GM23338 (cell line): Measurements from ENCODE around the gene PLEKHM2. TPM values are rescaled to one million over a fixed set of nuclear protein-coding genes. Genes with fewer than 3 reads are reported as not detected.

Experiments used
- ATAC-seq: fragments of 200-7000 bp; cut with Tn5 transposase; 3 replicates; pipeline ENCODE4 v1.9.1; 2020
- DNase-seq: peaks from one replicate; pipeline ENCODE4 v3.0.0-alpha.2; 2015; ENCODE audit warnings: low spot score
- H2AFZ ChIP-seq: fragments of 200-600 bp; sonication (generic); 2 replicates; pipeline ENCODE4 v1.8.0; 2016; ENCODE audit warnings: antibody characterized with exemption, mild to moderate bottlenecking, moderate library complexity
- H3F3A ChIP-seq: fragments of 200-600 bp; sonication (generic); replicated peaks from 2 replicates; pipeline ENCODE4 v1.8.0; 2017; ENCODE audit warnings: antibody characterized with exemption, mixed run types, low read depth
- H3K27ac ChIP-seq: fragments of 200-600 bp; sonication (generic); 2 replicates; pipeline ENCODE4 v1.6.1; 2016; ENCODE audit warnings: low read depth
- H3K27me3 ChIP-seq: fragments of 200-600 bp; sonication (generic); 2 replicates; pipeline ENCODE4 v1.8.0; 2016; ENCODE audit warnings: mild to moderate bottlenecking, mixed run types, moderate library complexity; ENCODE audit not compliant: insufficient read depth
- H3K36me3 ChIP-seq: fragments of 200-600 bp; sonication (generic); 2 replicates; pipeline ENCODE4 v1.8.0; 2016; ENCODE audit warnings: mild to moderate bottlenecking; ENCODE audit not compliant: insufficient read depth
- H3K4me1 ChIP-seq: fragments of 200-600 bp; sonication (generic); 2 replicates; pipeline ENCODE4 v1.8.0; 2016; ENCODE audit warnings: mild to moderate bottlenecking, moderate library complexity; ENCODE audit not compliant: insufficient read depth
- H3K4me2 ChIP-seq: fragments of 200-600 bp; sonication (generic); 2 replicates; pipeline ENCODE4 v1.7.1; 2017; ENCODE audit warnings: mixed run types
- H3K4me3 ChIP-seq: fragments of 200-600 bp; sonication (generic); 2 replicates; pipeline ENCODE4 v1.6.1; 2016; ENCODE audit warnings: mixed run types
- H3K79me2 ChIP-seq: fragments of 200-600 bp; sonication (generic); replicated peaks from 2 replicates; pipeline ENCODE4 v1.8.0; 2017; ENCODE audit warnings: mild to moderate bottlenecking; ENCODE audit not compliant: insufficient read depth
- H3K9me2 ChIP-seq: fragments of 200-600 bp; sonication (generic); 2 replicates; pipeline ENCODE4 v1.8.0; 2017; ENCODE audit not compliant: insufficient read depth
- H4K20me1 ChIP-seq: fragments of 200-600 bp; sonication (generic); replicated peaks from 2 replicates; pipeline ENCODE4 v1.8.0; 2017; ENCODE audit warnings: mild to moderate bottlenecking; ENCODE audit not compliant: insufficient read depth
- H3K27ac Mint-ChIP-seq: 2 replicates; pipeline ENCODE4 v1.8.0; 2020; ENCODE audit warnings: inconsistent platforms, mild to moderate bottlenecking, moderate library complexity, mixed read lengths
- H3K27me3 Mint-ChIP-seq: 3 replicates; pipeline ENCODE4 v1.8.0; 2022; ENCODE audit warnings: low read depth, mild to moderate bottlenecking, moderate library complexity, mixed read lengths, inconsistent platforms; ENCODE audit not compliant: insufficient read depth, poor library complexity
- H3K36me3 Mint-ChIP-seq: 3 replicates; pipeline ENCODE4 v1.8.0; 2021; ENCODE audit warnings: low read depth, mild to moderate bottlenecking, inconsistent platforms, moderate library complexity, mixed read lengths
- H3K4me1 Mint-ChIP-seq: 3 replicates; pipeline ENCODE4 v1.8.0; 2020; ENCODE audit warnings: mild to moderate bottlenecking, inconsistent platforms, mixed read lengths
- H3K4me3 Mint-ChIP-seq: 3 replicates; pipeline ENCODE4 v1.8.0; 2021; ENCODE audit warnings: moderate library complexity, mild to moderate bottlenecking, inconsistent platforms, mixed read lengths
- H3K9me3 Mint-ChIP-seq: 3 replicates; pipeline ENCODE4 v1.8.0; 2020; ENCODE audit warnings: moderate library complexity, mild to moderate bottlenecking, inconsistent platforms, mixed read lengths
- CREB1 ChIP-seq: fragments of 250-450 bp; sonication (Bioruptor Pico); IDR thresholded peaks from 2 replicates; pipeline ENCODE4 v1.5.0; 2020; ENCODE audit warnings: low read depth, mild to moderate bottlenecking, moderate library complexity
- CTCF ChIP-seq, 2 experiments: fragments of 200-600 bp in 1 of 2; sonication (generic) in 1 of 2; conservative IDR thresholded peaks; 2 replicates each; pipeline versions ENCODE4 v1.5.1 to v1.6.1; 2016 to 2017; ENCODE audit warnings: antibody characterized with exemption in 2 of 2, low read depth in 2 of 2, mild to moderate bottlenecking in 2 of 2, moderate library complexity in 1 of 2
- ETS1 ChIP-seq: IDR thresholded peaks from 2 replicates; pipeline ENCODE4 v1.6.1; 2016; ENCODE audit warnings: antibody characterized with exemption
- EZH2 ChIP-seq: fragments of 200-600 bp; sonication (generic); IDR thresholded peaks from one replicate; pipeline ENCODE4 v1.8.0; 2017; ENCODE audit warnings: antibody characterized with exemption, mild to moderate bottlenecking, low read depth; ENCODE audit not compliant: unreplicated experiment
- EZH2phosphoT487 ChIP-seq: fragments of 200-600 bp; sonication (generic); IDR thresholded peaks from one replicate; pipeline ENCODE4 v1.8.1; 2018; ENCODE audit warnings: antibody characterized with exemption; ENCODE audit not compliant: unreplicated experiment
- JUNB ChIP-seq: IDR thresholded peaks from one replicate; pipeline ENCODE4 v1.6.1; 2016; ENCODE audit warnings: antibody characterized with exemption; ENCODE audit not compliant: unreplicated experiment
- NANOG ChIP-seq: IDR thresholded peaks from 2 replicates; pipeline ENCODE4 v1.6.1; 2016; ENCODE audit warnings: antibody characterized with exemption, borderline replicate concordance
- POLR2AphosphoS5 ChIP-seq: IDR thresholded peaks from 2 replicates; pipeline ENCODE4 v1.6.1; 2016; ENCODE audit warnings: antibody characterized with exemption, low read depth
- STAT1 ChIP-seq: IDR thresholded peaks from one replicate; pipeline ENCODE4 v1.6.1; 2016; ENCODE audit warnings: antibody characterized with exemption; ENCODE audit not compliant: unreplicated experiment
- ZNF114 ChIP-seq: fragments of 250-450 bp; sonication (Bioruptor Pico); IDR thresholded peaks from 2 replicates; pipeline ENCODE4 v1.5.0; 2020; ENCODE audit warnings: mild to moderate bottlenecking, moderate library complexity
- ZNF331 ChIP-seq: fragments of 250-450 bp; sonication (Bioruptor Pico); IDR thresholded peaks from 2 replicates; pipeline ENCODE4 v1.5.0; 2020; ENCODE audit warnings: low read depth, mild to moderate bottlenecking, moderate library complexity
- polyA plus RNA-seq: library from polyadenylated mRNA; unstranded; fragments of >200 nt; fragmentation: Nextera tagmentation; extraction: Ambion mirVana; gene quantifications from 2 replicates; pipeline ENCODE4 v1.2.1, GENCODE V29; 2016
- total RNA-seq: library from RNA; depleted of rRNA; stranded (reverse); fragments of >200 nt; shearing (Covaris generic); gene quantifications from 2 replicates; pipeline ENCODE4 v1.2.3, GENCODE V29; 2014

PLEKHM2 gene
- total and polyA plus RNA-seq, 2 experiments from 2014 or later = 11.2 to 40.0 TPM

GRCh38 chr1:15671430-15671829 is 12.7 kb upstream of the PLEKHM2 start:
- H3K4me1 Mint-ChIP-seq = peaks cover 26% of the 10 kb centered on the region
- DNase-seq = no peak
- Histone ChIP-seq H3K27me3 (no peaks in the 10 kb centered on the region), H2AFZ (no peak overlapping the region), H4K20me1 (no peaks in the 10 kb centered on the region; the same call in none of the 2 replicates), H3K79me2 (0 out of 2 replicates have a peak, but pooled peaks cover 3% of the 10 kb centered on the region), H3K36me3 (no peaks in the 10 kb centered on the region), H3K4me2 (no peak overlapping the region), H3F3A (no peaks in the 10 kb centered on the region), H3K9me2 (0 out of 2 replicates have a peak, but pooled peaks cover 2% of the 10 kb centered on the region), H3K4me1 (peaks cover 9% of the 10 kb centered on the region; the same call in 1 of the 2 replicates), H3K27ac (no peak overlapping the region), H3K4me3 (no peak overlapping the region)
- no peak for ATAC-seq
- no peaks in the 10 kb centered on the region for H3K9me3 Mint-ChIP-seq
- H3K36me3 Mint-ChIP-seq = no peaks in the 10 kb centered on the region
- peaks cover 10% of the 10 kb centered on the region for H3K27me3 Mint-ChIP-seq
- no peak overlapping the region for H3K27ac Mint-ChIP-seq
- no peak overlapping the region for H3K4me3 Mint-ChIP-seq
- no peak for TF ChIP-seq JUNB

GRCh38 chr1:15674386-15675159 is 9.5 kb upstream of the PLEKHM2 start:
- H2AFZ ChIP-seq = no peak overlapping the region
- H3K4me1 ChIP-seq = no peaks in the 10 kb centered on the region
- H3K27me3 ChIP-seq = no peaks in the 10 kb centered on the region
- Mint-ChIP-seq H3K27me3 (peaks cover 11% of the 10 kb centered on the region), H3K4me3 (no peak overlapping the region), H3K36me3 (peaks cover 7% of the 10 kb centered on the region; the same call in 1 of the 3 replicates), H3K9me3 (peaks cover 19% of the 10 kb centered on the region), H3K4me1 (peaks cover 3% of the 10 kb centered on the region; the same call in 1 of the 3 replicates), H3K27ac (no peak overlapping the region)
- no peaks in the 10 kb centered on the region; the same call in 1 of the 2 replicates for H4K20me1 ChIP-seq
- TF ChIP-seq CTCF (conservative IDR thresholded peaks at IDR 0.05; ENCODE audit: low read depth in 2 of 2) = no peak
- TF ChIP-seq POLR2AphosphoS5 = no peak
- TF ChIP-seq STAT1 = no peak
- no peak for TF ChIP-seq CREB1 (CRISPR knock-in tag)
- no peak for TF ChIP-seq ZNF114
- no peak for TF ChIP-seq EZH2phosphoT487
- no peak overlapping the region for H3K4me3 ChIP-seq
- no peak overlapping the region for H3K4me2 ChIP-seq
- no peak overlapping the region for H3K27ac ChIP-seq
- DNase-seq = no peak
- ATAC-seq = no peak
- H3K36me3 ChIP-seq = no peaks in the 10 kb centered on the region
- no peaks in the 10 kb centered on the region for H3K79me2 ChIP-seq
- H3K9me2 ChIP-seq = no peaks in the 10 kb centered on the region
- H3F3A ChIP-seq = 0 out of 2 replicates have a peak, but pooled peaks cover 2% of the 10 kb centered on the region

GRCh38 chr1:15676010-15676409 is 8.1 kb upstream of the PLEKHM2 start:
- H3K4me2 ChIP-seq = no peak overlapping the region
- H3K79me2 ChIP-seq = no peaks in the 10 kb centered on the region
- Mint-ChIP-seq H3K27me3 (peaks cover 9% of the 10 kb centered on the region), H3K9me3 (peaks cover 19% of the 10 kb centered on the region), H3K4me3 (no peak overlapping the region), H3K4me1 (peaks cover 5% of the 10 kb centered on the region), H3K36me3 (peaks cover 7% of the 10 kb centered on the region; the same call in 1 of the 3 replicates), H3K27ac (no peak overlapping the region)
- H3K4me1 ChIP-seq = no peaks in the 10 kb centered on the region
- 0 out of 2 replicates have a peak, but pooled peaks cover 2% of the 10 kb centered on the region for H3F3A ChIP-seq
- no peaks in the 10 kb centered on the region for H3K27me3 ChIP-seq
- H2AFZ ChIP-seq = no peak overlapping the region
- no peaks in the 10 kb centered on the region for H3K36me3 ChIP-seq
- H3K27ac ChIP-seq = no peak overlapping the region
- no peak overlapping the region for H3K4me3 ChIP-seq
- ATAC-seq (no peak), DNase-seq (no peak)
- H3K9me2 ChIP-seq = no peaks in the 10 kb centered on the region
- H4K20me1 ChIP-seq = no peaks in the 10 kb centered on the region; the same call in 1 of the 2 replicates
- no peak for TF ChIP-seq NANOG
- no peak for TF ChIP-seq CTCF (conservative IDR thresholded peaks at IDR 0.05; ENCODE audit: low read depth in 2 of 2)
- TF ChIP-seq CREB1 (CRISPR knock-in tag) = no peak
- no peak for TF ChIP-seq ETS1
- TF ChIP-seq ZNF114 = no peak
- TF ChIP-seq EZH2phosphoT487 = no peak
- TF ChIP-seq ZNF331 (CRISPR knock-in tag) = no peak
- TF ChIP-seq EZH2 = no peak
